Activated T-cell treated with anti-CD3 and anti-CD28 coated beads, Interleukin-2, amount 50 U/mL, for 72 hours (primary cell): ENCODE data around the gene TSN. TPM values are rescaled to one million over a fixed set of nuclear protein-coding genes. Genes with fewer than 3 reads are reported as not detected.
"Not testable (repeated sequence)": the region's sequence is repeated elsewhere in the genome, so short reads cannot be mapped to it uniquely, and the experiment has no call there.

Experiments used
- ATAC-seq, 2 donors: fragments of 150-1000 bp; cut with Tn5 transposase; replicated peaks in 1 of 2; 2 replicates each; pipeline ENCODE4 v1.10.0; 2021; ENCODE audit warnings: moderate library complexity in 2 of 2, mild to moderate bottlenecking in 1 of 2
- DNase-seq, 2 donors: peaks; one replicate each; pipeline ENCODE4 v3.0.0; 2021 to 2022; ENCODE audit warnings: mixed read lengths in 1 of 2
- H3K27ac Mint-ChIP-seq: one replicate; pipeline ENCODE4 v1.8.0; 2022; ENCODE audit warnings: mild to moderate bottlenecking, moderate library complexity, mixed read lengths
- H3K27me3 Mint-ChIP-seq: one replicate; pipeline ENCODE4 v1.8.0; 2022; ENCODE audit warnings: low read depth, mixed read lengths
- H3K36me3 Mint-ChIP-seq, 2 donors: one replicate each; pipeline ENCODE4 v1.8.0; 2022; ENCODE audit warnings: mixed read lengths in 2 of 2, mild to moderate bottlenecking in 1 of 2; ENCODE audit not compliant: insufficient read depth in 2 of 2
- H3K4me1 Mint-ChIP-seq: one replicate; pipeline ENCODE4 v1.8.0; 2022; ENCODE audit warnings: low read depth, mixed read lengths
- H3K4me3 Mint-ChIP-seq, 2 donors: one replicate each; pipeline ENCODE4 v1.8.0; 2022; ENCODE audit warnings: mild to moderate bottlenecking in 2 of 2, mixed read lengths in 2 of 2, moderate library complexity in 2 of 2
- H3K9me3 Mint-ChIP-seq, 2 donors: one replicate each; pipeline ENCODE4 v1.8.0; 2022; ENCODE audit warnings: mixed read lengths in 2 of 2
- total RNA-seq, 2 donors: library from RNA; stranded (reverse); gene quantifications; one replicate each; pipeline ENCODE4 v1.2.3, GENCODE V29; 2022

Gene TSN
- 10 to 100 TPM; 67.6 to 82.1 TPM for total RNA-seq

- peak; percentile 98 to 99 for ATAC-seq
- H3K36me3 Mint-ChIP-seq: peaks cover 5 to 9% of the 10 kb centered on the region in 2 donors
- peaks cover 36% of the 10 kb centered on the region for H3K4me1 Mint-ChIP-seq
- H3K27me3 Mint-ChIP-seq: no peaks in the 10 kb centered on the region
- H3K27ac Mint-ChIP-seq: peak within 1 kb of the TSS; percentile 84
- peak; percentile 98 to 99 for DNase-seq
- H3K9me3 Mint-ChIP-seq: no peaks in the 10 kb centered on the region
- H3K4me3 Mint-ChIP-seq: peak within 1 kb of the TSS; percentile 83 to 87
Measured at GRCh38 chr2:121755237-121756111, at the start of gene TSN. Gene TSN, plus strand, starts transcription at chr2:121755651. Its CDS starts 129 bp downstream, at chr2:121755780.

GRCh38 chr2:121705958-121706357, 49.5 kb upstream of the TSN start:
- no peaks in the 10 kb centered on the region for H3K9me3 Mint-ChIP-seq
- no peak for DNase-seq
- ATAC-seq: no peak
- H3K27ac Mint-ChIP-seq: no peak overlapping the region
- H3K4me3 Mint-ChIP-seq: no peak overlapping the region
- H3K4me1 Mint-ChIP-seq: peaks cover 18% of the 10 kb centered on the region
- no peaks in the 10 kb centered on the region for H3K27me3 Mint-ChIP-seq
- H3K36me3 Mint-ChIP-seq: no peaks in the 10 kb centered on the region

- Mint-ChIP-seq H3K4me3 (no peak overlapping the region), H3K27ac (no peak overlapping the region), H3K36me3 (no peaks in the 10 kb centered on the region), H3K27me3 (no peaks in the 10 kb centered on the region), H3K9me3 (no peaks in the 10 kb centered on the region), H3K4me1 (peaks cover 3% of the 10 kb centered on the region)
- ATAC-seq: no peak
- no peak for DNase-seq
Measured at GRCh38 chr2:121707344-121707919, 48.0 kb upstream of the TSN start.

- no peak for DNase-seq
- no peak overlapping the region for H3K27ac Mint-ChIP-seq
- H3K4me3 Mint-ChIP-seq: no peak overlapping the region
- no peaks in the 10 kb centered on the region for H3K9me3 Mint-ChIP-seq
- no peaks in the 10 kb centered on the region for H3K27me3 Mint-ChIP-seq
- no peak for ATAC-seq
- H3K4me1 Mint-ChIP-seq: no peaks in the 10 kb centered on the region
- H3K36me3 Mint-ChIP-seq: no peaks in the 10 kb centered on the region
Measured at GRCh38 chr2:121707920-121708361, 47.5 kb upstream of the TSN start.

GRCh38 chr2:121709776-121710469, 45.5 kb upstream of the TSN start:
- DNase-seq: no peak
- Mint-ChIP-seq H3K27ac (no peak overlapping the region), H3K4me3 (no peak overlapping the region), H3K9me3 (no peaks in the 10 kb centered on the region), H3K27me3 (no peaks in the 10 kb centered on the region), H3K4me1 (no peaks in the 10 kb centered on the region), H3K36me3 (no peaks in the 10 kb centered on the region)
- ATAC-seq: no peak

- no peaks in the 10 kb centered on the region for H3K36me3 Mint-ChIP-seq
Measured at GRCh38 chr2:121710470-121711170, 44.8 kb upstream of the TSN start.

GRCh38 chr2:121711481-121711880, 44.0 kb upstream of the TSN start:
- H3K9me3 Mint-ChIP-seq, H3K4me1 Mint-ChIP-seq, H3K27ac Mint-ChIP-seq, H3K27me3 Mint-ChIP-seq, H3K36me3 Mint-ChIP-seq, DNase-seq, ATAC-seq, H3K4me3 Mint-ChIP-seq: not testable (repeated sequence)

More at GRCh38 chr2:121710470-121711170, 44.8 kb upstream of the TSN start:
- ATAC-seq: no peak
- Mint-ChIP-seq H3K4me3 (no peak overlapping the region), H3K4me1 (no peaks in the 10 kb centered on the region), H3K9me3 (no peaks in the 10 kb centered on the region), H3K27ac (no peak overlapping the region), H3K27me3 (no peaks in the 10 kb centered on the region)
- no peak for DNase-seq

GRCh38 chr2:121716126-121716525, 39.3 kb upstream of the TSN start:
- DNase-seq (no peak), ATAC-seq (no peak)
- Mint-ChIP-seq H3K27me3 (no peaks in the 10 kb centered on the region), H3K4me3 (no peak overlapping the region), H3K9me3 (no peaks in the 10 kb centered on the region), H3K36me3 (no peaks in the 10 kb centered on the region), H3K27ac (no peak overlapping the region), H3K4me1 (peaks cover 13% of the 10 kb centered on the region)

- no peak overlapping the region for H3K4me3 Mint-ChIP-seq
- peaks cover 27% of the 10 kb centered on the region for H3K4me1 Mint-ChIP-seq
- H3K27me3 Mint-ChIP-seq: no peaks in the 10 kb centered on the region
- H3K9me3 Mint-ChIP-seq: no peaks in the 10 kb centered on the region
- DNase-seq (no peak), ATAC-seq (no peak)
- no peak overlapping the region for H3K27ac Mint-ChIP-seq
- no peaks in the 10 kb centered on the region for H3K36me3 Mint-ChIP-seq
Measured at GRCh38 chr2:121717529-121717928, 37.9 kb upstream of the TSN start.

- H3K9me3 Mint-ChIP-seq: no peaks in the 10 kb centered on the region
- H3K36me3 Mint-ChIP-seq: peaks cover under 1% of the 10 kb centered on the region in 2 donors
- ATAC-seq (peak; percentile 76 to 78), DNase-seq (peak; percentile 31 to 39)
- no peaks in the 10 kb centered on the region for H3K27me3 Mint-ChIP-seq
- H3K27ac Mint-ChIP-seq: peak overlapping the region; percentile 99
- H3K4me1 Mint-ChIP-seq: peaks cover 38% of the 10 kb centered on the region
- peak overlapping the region; percentile 66 to 82 for H3K4me3 Mint-ChIP-seq
Measured at GRCh38 chr2:121721926-121722325, 33.5 kb upstream of the TSN start.

GRCh38 chr2:121722479-121722878, 33.0 kb upstream of the TSN start:
- Mint-ChIP-seq H3K9me3 (no peaks in the 10 kb centered on the region), H3K4me1 (peaks cover 44% of the 10 kb centered on the region), H3K36me3 (peaks cover 4% of the 10 kb centered on the region in 2 donors), H3K4me3 (peak overlapping the region; percentile 66 to 82), H3K27me3 (no peaks in the 10 kb centered on the region), H3K27ac (peak overlapping the region; percentile 99)
- ATAC-seq (peak; percentile 95), DNase-seq (peak; percentile 57 to 60)

- H3K27me3 Mint-ChIP-seq: no peaks in the 10 kb centered on the region
- peak overlapping the region; percentile 99 for H3K27ac Mint-ChIP-seq
- no peaks in the 10 kb centered on the region for H3K9me3 Mint-ChIP-seq
- peaks cover 52% of the 10 kb centered on the region for H3K4me1 Mint-ChIP-seq
- H3K36me3 Mint-ChIP-seq: peaks cover 7 to 11% of the 10 kb centered on the region in 2 donors
- peak overlapping the region; percentile 66 to 82 for H3K4me3 Mint-ChIP-seq
- no peak for DNase-seq
- no peak for ATAC-seq
Measured at GRCh38 chr2:121723316-121723715, 32.1 kb upstream of the TSN start.
